SK-N-SH treated with all-trans-retinoic acid at 6 μM for 48 hours (cell line): ENCODE results near the gene TBC1D2.

Experiments used
- ATAC-seq: fragments of 200-7000 bp; cut with Tn5 transposase; 3 replicates; pipeline ENCODE4 v1.9.1; 2020; ENCODE audit warnings: mild to moderate bottlenecking, moderate library complexity
- ARNTL ChIP-seq: fragments of 450-650 bp; formaldehyde crosslinking; IDR thresholded peaks from 2 replicates; pipeline ENCODE4 v1.5.0; 2020; ENCODE audit warnings: low read depth, mild to moderate bottlenecking, moderate library complexity, borderline replicate concordance
- BACH2 ChIP-seq: fragments of 250-450 bp; sonication (Bioruptor Pico); IDR thresholded peaks from 2 replicates; pipeline ENCODE4 v1.9.0; 2021; ENCODE audit warnings: mild to moderate bottlenecking, borderline replicate concordance
- CSDC2 ChIP-seq: fragments of 250-450 bp; sonication (Bioruptor Pico); IDR thresholded peaks from 2 replicates; pipeline ENCODE4 v1.5.0; 2020; ENCODE audit warnings: mild to moderate bottlenecking, moderate library complexity
- CSRNP3 ChIP-seq: fragments of 250-450 bp; sonication (Bioruptor Pico); IDR thresholded peaks from 2 replicates; pipeline ENCODE4 v1.5.1; 2021; ENCODE audit warnings: mild to moderate bottlenecking, moderate library complexity
- ESRRG ChIP-seq: fragments of 250-450 bp; sonication (Bioruptor Pico); IDR thresholded peaks from 2 replicates; pipeline ENCODE4 v1.6.1; 2021; ENCODE audit warnings: mild to moderate bottlenecking
- GLIS3 ChIP-seq: fragments of 250-450 bp; sonication (Bioruptor Pico); IDR thresholded peaks from 2 replicates; pipeline ENCODE4 v1.5.0; 2020; ENCODE audit warnings: mild to moderate bottlenecking, moderate library complexity
- ISL1 ChIP-seq: fragments of 250-450 bp; sonication (Bioruptor Pico); IDR thresholded peaks from 2 replicates; pipeline ENCODE4 v2.1.2; 2022; ENCODE audit warnings: mild to moderate bottlenecking, moderate library complexity
- OSR1 ChIP-seq: fragments of 250-450 bp; sonication (Bioruptor Pico); IDR thresholded peaks from 2 replicates; pipeline ENCODE4 v1.8.0; 2022; ENCODE audit warnings: moderate library complexity, mild to moderate bottlenecking, inconsistent platforms
- PATZ1 ChIP-seq: fragments of 250-450 bp; sonication (Bioruptor Pico); IDR thresholded peaks from 2 replicates; pipeline ENCODE4 v1.8.0; 2020; ENCODE audit warnings: mild to moderate bottlenecking, moderate library complexity, borderline replicate concordance
- POU6F1 ChIP-seq: fragments of 250-450 bp; sonication (Bioruptor Pico); IDR thresholded peaks from 2 replicates; pipeline ENCODE4 v1.8.0; 2021; ENCODE audit warnings: low read depth, mild to moderate bottlenecking, moderate library complexity, borderline replicate concordance
- PPARA ChIP-seq: fragments of 250-450 bp; sonication (Bioruptor Pico); IDR thresholded peaks from 2 replicates; pipeline ENCODE4 v1.5.0; 2020; ENCODE audit warnings: mild to moderate bottlenecking, borderline replicate concordance
- RARB ChIP-seq: fragments of 250-450 bp; sonication (Bioruptor Pico); IDR thresholded peaks from 2 replicates; pipeline ENCODE4 v1.8.0; 2021; ENCODE audit warnings: mild to moderate bottlenecking, moderate library complexity
- SNAI2 ChIP-seq: fragments of 250-450 bp; sonication (Bioruptor Pico); IDR thresholded peaks from 2 replicates; pipeline ENCODE4 v1.5.0; 2020; ENCODE audit warnings: mild to moderate bottlenecking, moderate library complexity
- TOX ChIP-seq: fragments of 250-450 bp; sonication (Bioruptor Pico); IDR thresholded peaks from 2 replicates; pipeline ENCODE4 v1.8.0; 2021; ENCODE audit warnings: mild to moderate bottlenecking, moderate library complexity, borderline replicate concordance
- TSHZ2 ChIP-seq: fragments of 250-450 bp; sonication (Bioruptor Pico); IDR thresholded peaks from 2 replicates; pipeline ENCODE4 v1.5.0; 2020; ENCODE audit warnings: mild to moderate bottlenecking, moderate library complexity
- ZFP3 ChIP-seq: fragments of 250-450 bp; sonication (Bioruptor Pico); IDR thresholded peaks from 2 replicates; pipeline ENCODE4 v1.5.0; 2020; ENCODE audit warnings: mild to moderate bottlenecking, moderate library complexity
- ZFP30 ChIP-seq: fragments of 450-650 bp; formaldehyde crosslinking; IDR thresholded peaks from 2 replicates; pipeline ENCODE4 v1.5.0; 2022; ENCODE audit warnings: mild to moderate bottlenecking, moderate library complexity
- ZNF565 ChIP-seq: fragments of 450-650 bp; formaldehyde crosslinking; conservative IDR thresholded peaks from 2 replicates; pipeline ENCODE4 v1.5.0; 2020; ENCODE audit warnings: low read depth, mild to moderate bottlenecking, moderate library complexity
- ZNF70 ChIP-seq: fragments of 450-650 bp; formaldehyde crosslinking; IDR thresholded peaks from 2 replicates; pipeline ENCODE4 v1.5.0; 2020; ENCODE audit warnings: mild to moderate bottlenecking, moderate library complexity

The TBC1D2 gene

GRCh38 chr9:98289614-98290201, 34.3 kb upstream of the TBC1D2 start:
- TF ChIP-seq PPARA (CRISPR knock-in tag) (no peak), ZNF70 (no peak), SNAI2 (no peak), ESRRG (CRISPR knock-in tag) (no peak), GLIS3 (CRISPR knock-in tag) (no peak), PATZ1 (CRISPR knock-in tag) (no peak), ZFP3 (CRISPR knock-in tag) (no peak), CSDC2 (CRISPR knock-in tag) (no peak), ZFP30 (CRISPR knock-in tag) (no peak), RARB (CRISPR knock-in tag) (no peak), OSR1 (CRISPR knock-in tag) (no peak)
- TF ChIP-seq, all 23 proteins: peak for 0
- no peak; the same call in 2 of the 3 replicates for ATAC-seq

GRCh38 chr9:98288881-98289280, 33.4 kb upstream of the TBC1D2 start:
- ATAC-seq, result no peak
- no peak for TF ChIP-seq TSHZ2 (CRISPR knock-in tag)
- TF ChIP-seq SNAI2, result no peak
- no peak for TF ChIP-seq POU6F1 (CRISPR knock-in tag)
- no peak for TF ChIP-seq ZFP3 (CRISPR knock-in tag)
- TF ChIP-seq CSRNP3 (CRISPR knock-in tag), result no peak
- TF ChIP-seq ZNF70, result no peak
- no peak for TF ChIP-seq BACH2 (CRISPR knock-in tag)
- TF ChIP-seq TOX (CRISPR knock-in tag), result no peak
- no peak for TF ChIP-seq PATZ1 (CRISPR knock-in tag)
- no peak for TF ChIP-seq ZFP30 (CRISPR knock-in tag)
- no peak for TF ChIP-seq ISL1
- TF ChIP-seq OSR1 (CRISPR knock-in tag), result no peak
- no peak for TF ChIP-seq ARNTL (CRISPR knock-in tag)
- no peak for TF ChIP-seq ESRRG (CRISPR knock-in tag)
- TF ChIP-seq ZNF565, result no peak
- no peak for TF ChIP-seq RARB (CRISPR knock-in tag)

- no peak for TF ChIP-seq GLIS3 (CRISPR knock-in tag)
- no peak for TF ChIP-seq ESRRG (CRISPR knock-in tag)
- no peak for TF ChIP-seq PATZ1 (CRISPR knock-in tag)
- TF ChIP-seq ZFP30 (CRISPR knock-in tag), result no peak
- TF ChIP-seq TOX (CRISPR knock-in tag), result no peak
- TF ChIP-seq ZFP3 (CRISPR knock-in tag), result no peak
- TF ChIP-seq CSRNP3 (CRISPR knock-in tag), result no peak
- no peak for TF ChIP-seq POU6F1 (CRISPR knock-in tag)
- no peak for TF ChIP-seq ISL1
- no peak for TF ChIP-seq RARB (CRISPR knock-in tag)
- no peak; the same call in 2 of the 3 replicates for ATAC-seq
Observed at GRCh38 chr9:98287384-98287783, 31.9 kb upstream of the TBC1D2 start.
